Endothelial cell of umbilical vein (primary cell): ENCODE data around the gene ZBTB48. TPM values are rescaled to one million over a fixed set of nuclear protein-coding genes. Genes with fewer than 3 reads are reported as not detected.

Source experiments
- BruUV-seq: library from RNA; stranded (reverse); fragments of 400-500 nt; replicated peaks from 2 replicates; lab custom pipeline; 2021; lab: Mats Ljungman, UMichigan
- CTCF ChIA-PET: fragments of 300-600, 350-600 bp; sonication (Branson Sonifier 250); formaldehyde crosslinking; loops from one replicate; lab custom pipeline; 2021; ENCODE audit warnings: antibody characterized with exemption, inconsistent platforms; lab: Charles Lee
- POLR2A ChIA-PET: fragments of 300-600, 350-600 bp; sonication (Branson Sonifier 250); formaldehyde crosslinking; loops from one replicate; lab custom pipeline; 2021; ENCODE audit warnings: antibody characterized with exemption, inconsistent platforms; lab: Charles Lee
- DNase-seq: peaks from one replicate; pipeline ENCODE4 v3.0.0-alpha.2; 2011; ENCODE audit warnings: low read depth, low spot score
- FAIRE-seq: peaks from 2 replicates; lab custom pipeline; 2011; peaks lifted over from hg19 to GRCh38; lab: Jason Lieb, UNC
- H2AFZ ChIP-seq: 2 replicates; pipeline ENCODE4 v1.6.0; 2012; ENCODE audit warnings: low read depth, low read length, control low read depth, inconsistent platforms
- H3K27ac ChIP-seq: 2 replicates; pipeline ENCODE4 v1.5.1; 2011; ENCODE audit warnings: low read depth, mild to moderate bottlenecking, control low read depth, low read length, moderate library complexity; ENCODE audit not compliant: insufficient read depth
- H3K27me3 ChIP-seq, 2 experiments: 2 replicates each; pipeline versions ENCODE4 v1.6.0 to v1.6.1; 2011; ENCODE audit warnings: low read length in 2 of 2, mixed read lengths in 1 of 2; ENCODE audit not compliant: control insufficient read depth in 2 of 2, insufficient read depth in 2 of 2
- H3K36me3 ChIP-seq, 2 experiments: 2 replicates in 1 of 2; 3 replicates in 1 of 2; pipeline ENCODE4 v1.5.1; 2011; ENCODE audit warnings: low read length in 2 of 2, mild to moderate bottlenecking in 1 of 2, moderate library complexity in 1 of 2; ENCODE audit not compliant: control insufficient read depth in 2 of 2, insufficient read depth in 2 of 2; ENCODE audit errors: extremely low read depth in 1 of 2
- H3K4me1 ChIP-seq: 3 replicates; pipeline ENCODE4 v1.5.1; 2011; ENCODE audit warnings: mild to moderate bottlenecking, low read length; ENCODE audit not compliant: control insufficient read depth, insufficient read depth; ENCODE audit errors: extremely low read depth
- H3K4me2 ChIP-seq: 2 replicates; pipeline ENCODE4 v1.6.1; 2011; ENCODE audit warnings: low read length, control low read depth, mixed read lengths; ENCODE audit not compliant: insufficient read depth
- H3K4me3 ChIP-seq, 3 experiments: fragments of 200-600 bp in 1 of 3; sonication (generic), shearing (Covaris generic) in 1 of 3; replicated peaks in 1 of 3; 2 replicates each; pipeline ENCODE4 v1.5.1; 2011 to 2016; ENCODE audit warnings: control low read depth in 3 of 3, low read length in 3 of 3, mild to moderate bottlenecking in 2 of 3, inconsistent platforms in 1 of 3, low read depth in 1 of 3, moderate library complexity in 1 of 3; ENCODE audit not compliant: insufficient read depth in 1 of 3
- H3K79me2 ChIP-seq: 2 replicates; pipeline ENCODE4 v1.6.0; 2012; ENCODE audit warnings: low read length, inconsistent platforms; ENCODE audit not compliant: control insufficient read depth, insufficient read depth
- H3K9ac ChIP-seq: replicated peaks from 2 replicates; pipeline ENCODE3; 2011; ENCODE audit warnings: low read length, control low read depth; ENCODE audit not compliant: insufficient read depth; ENCODE audit errors: extremely low read depth
- H3K9me1 ChIP-seq: replicated peaks from 3 replicates; pipeline ENCODE4 v1.6.0; 2011; ENCODE audit warnings: mild to moderate bottlenecking, low read length; ENCODE audit not compliant: control insufficient read depth, insufficient read depth; ENCODE audit errors: extremely low read depth
- H3K9me3 ChIP-seq: replicated peaks from 2 replicates; pipeline ENCODE4 v1.5.1; 2012; ENCODE audit warnings: low read length, inconsistent platforms; ENCODE audit not compliant: control insufficient read depth, insufficient read depth
- H4K20me1 ChIP-seq: replicated peaks from 2 replicates; pipeline ENCODE3; 2011; ENCODE audit warnings: mild to moderate bottlenecking, low read length; ENCODE audit not compliant: control insufficient read depth, insufficient read depth; ENCODE audit errors: extremely low read depth
- EZH2 ChIP-seq: IDR thresholded peaks from 2 replicates; pipeline ENCODE4 v1.6.1; 2012; ENCODE audit warnings: borderline replicate concordance, low read depth, mild to moderate bottlenecking, moderate library complexity, low read length, inconsistent platforms; ENCODE audit not compliant: severe bottlenecking
- FOS ChIP-seq: IDR thresholded peaks from 2 replicates; pipeline ENCODE4 v1.6.1; 2011; ENCODE audit warnings: mild to moderate bottlenecking, low read length, moderate library complexity, borderline replicate concordance; ENCODE audit not compliant: insufficient read depth
- GATA2 ChIP-seq: IDR thresholded peaks from 2 replicates; pipeline ENCODE4 v1.7.0; 2011; ENCODE audit warnings: low read depth, mild to moderate bottlenecking, moderate library complexity, mixed read lengths, low read length; ENCODE audit not compliant: insufficient read length, insufficient read depth
- JUN ChIP-seq: IDR thresholded peaks from 2 replicates; pipeline ENCODE4 v1.6.1; 2011; ENCODE audit warnings: borderline replicate concordance, low read depth; ENCODE audit not compliant: insufficient read length, insufficient read depth
- MYC ChIP-seq: IDR thresholded peaks from one replicate; pipeline ENCODE4 v1.6.1; 2011; ENCODE audit warnings: mild to moderate bottlenecking, low read depth, low read length
- POLR2A ChIP-seq: IDR thresholded peaks from 2 replicates; pipeline ENCODE4 v1.6.1; 2012; ENCODE audit warnings: low read depth, mild to moderate bottlenecking, control low read depth, low read length
- POLR2AphosphoS5 ChIP-seq: IDR thresholded peaks from 2 replicates; pipeline ENCODE4 v1.6.1; 2012; ENCODE audit warnings: low read depth, mild to moderate bottlenecking, control low read depth, low read length, moderate library complexity; ENCODE audit not compliant: insufficient read depth
- dilution Hi-C: fragments of 300-500 bp; cut with MboI; formaldehyde crosslinking; loops from one replicate; pipeline ENCODE4 v1.15.0; 2019; ENCODE audit warnings: low sequenced_read_pairs; ENCODE audit not compliant: extremely low pct_ligation_motif_present
- intact Hi-C: fragments of 100-400 bp; cut with micrococcal nuclease; formaldehyde crosslinking; loops from one replicate; pipeline ENCODE4 v1.10.0; 2022
- polyA plus RNA-seq, 4 experiments: library from polyadenylated mRNA; depleted of rRNA in 3 of 4; stranded (reverse) in 3 of 4; unstranded in 1 of 4; fragments of >200 nt; gene quantifications; 2 replicates each; pipeline versions ENCODE4 v1.2.1 to v1.2.3, GENCODE V29; 2011 to 2012; ENCODE audit warnings: missing spikeins in 1 of 4
- total RNA-seq: library from RNA; stranded (reverse); gene quantifications from 2 replicates; pipeline ENCODE4 v1.2.3, GENCODE V29; 2021
- TF ChIP-seq, protein P1 (sequence below): IDR thresholded peaks from 2 replicates; pipeline ENCODE4 v1.6.1; 2011; ENCODE audit not compliant: insufficient read depth, insufficient read length
- TF ChIP-seq, protein P2 (sequence below), 2 donors: IDR thresholded peaks; 1 replicate in 1 of 2; 2 replicates in 1 of 2; pipeline ENCODE4 v1.5.1; 2011; ENCODE audit warnings: low read length in 2 of 2, mild to moderate bottlenecking in 2 of 2, moderate library complexity in 2 of 2, control low read depth in 1 of 2, inconsistent platforms in 1 of 2, low read depth in 1 of 2; ENCODE audit not compliant: insufficient read depth in 1 of 2; ENCODE audit errors: extremely low read depth in 1 of 2

The ZBTB48 gene
- total and polyA plus RNA-seq, 2 donors (not counting 3 experiments of a cell fraction or from before 2014, with no cell fraction given) = 20.9 to 25.1 TPM

DNA sequence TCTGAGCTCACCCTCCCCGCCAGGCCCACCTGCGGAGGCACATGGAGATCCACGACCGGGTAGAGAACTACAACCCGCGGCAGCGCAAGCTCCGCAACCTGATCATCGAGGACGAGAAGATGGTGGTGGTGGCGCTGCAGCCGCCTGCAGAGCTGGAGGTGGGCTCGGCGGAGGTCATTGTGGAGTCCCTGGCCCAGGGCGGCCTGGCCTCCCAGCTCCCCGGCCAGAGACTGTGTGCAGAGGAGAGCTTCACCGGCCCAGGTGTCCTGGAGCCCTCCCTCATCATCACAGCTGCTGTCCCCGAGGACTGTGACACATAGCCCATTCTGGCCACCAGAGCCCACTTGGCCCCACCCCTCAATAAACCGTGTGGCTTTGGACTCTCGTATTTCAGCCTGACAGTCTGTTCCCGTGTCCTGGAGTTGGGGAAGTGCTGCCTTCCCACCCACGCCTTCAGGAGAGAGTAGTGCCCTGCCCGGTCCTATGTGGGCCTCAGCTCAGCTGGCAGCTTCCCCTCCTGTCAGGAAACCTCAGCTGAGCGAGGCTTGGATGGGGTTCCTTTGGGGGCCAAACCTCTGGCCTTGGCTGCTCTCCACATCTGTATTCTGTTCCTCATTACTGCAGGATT lies 9.2 kb downstream of the ZBTB48 start:
- intact Hi-C loops = no loop called here
- dilution Hi-C loops = no loop called here
- FAIRE-seq (no peak), DNase-seq (no peak)
- no peak overlapping the region for H3K27ac ChIP-seq
- CTCF ChIA-PET = interaction anchor here (0.5 to 0.7 kb wide), 2 partner anchors 19 to 245 kb away, joined by 3 read pairs; no protein-coding TSS in a partner anchor
- BruUV-seq = no TSS peak
- H3K4me1 ChIP-seq = no peaks in the 10 kb centered on the region
- no peaks in the 10 kb centered on the region for H3K27me3 ChIP-seq
- no peak overlapping the region for H3K9ac ChIP-seq
- POLR2A ChIA-PET = interaction anchor here (1.2 to 1.5 kb wide), 2 partner anchors 11 to 13 kb away, joined by 3 to 4 read pairs; partner anchors contain the start of gene KLHL21
- H3K4me2 ChIP-seq = no peak overlapping the region
- no peaks in the 10 kb centered on the region for H3K79me2 ChIP-seq
- H2AFZ ChIP-seq = no peak overlapping the region
- no peaks in the 10 kb centered on the region for H3K9me3 ChIP-seq
- TF ChIP-seq GATA2 (no peak), POLR2AphosphoS5 (no peak), JUN (no peak), FOS (no peak), POLR2A (no peak), EZH2 (no peak), MYC (no peak)
- TF ChIP-seq, protein P1, sequence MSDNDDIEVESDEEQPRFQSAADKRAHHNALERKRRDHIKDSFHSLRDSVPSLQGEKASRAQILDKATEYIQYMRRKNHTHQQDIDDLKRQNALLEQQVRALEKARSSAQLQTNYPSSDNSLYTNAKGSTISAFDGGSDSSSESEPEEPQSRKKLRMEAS = no peak
- TF ChIP-seq, protein P2, sequence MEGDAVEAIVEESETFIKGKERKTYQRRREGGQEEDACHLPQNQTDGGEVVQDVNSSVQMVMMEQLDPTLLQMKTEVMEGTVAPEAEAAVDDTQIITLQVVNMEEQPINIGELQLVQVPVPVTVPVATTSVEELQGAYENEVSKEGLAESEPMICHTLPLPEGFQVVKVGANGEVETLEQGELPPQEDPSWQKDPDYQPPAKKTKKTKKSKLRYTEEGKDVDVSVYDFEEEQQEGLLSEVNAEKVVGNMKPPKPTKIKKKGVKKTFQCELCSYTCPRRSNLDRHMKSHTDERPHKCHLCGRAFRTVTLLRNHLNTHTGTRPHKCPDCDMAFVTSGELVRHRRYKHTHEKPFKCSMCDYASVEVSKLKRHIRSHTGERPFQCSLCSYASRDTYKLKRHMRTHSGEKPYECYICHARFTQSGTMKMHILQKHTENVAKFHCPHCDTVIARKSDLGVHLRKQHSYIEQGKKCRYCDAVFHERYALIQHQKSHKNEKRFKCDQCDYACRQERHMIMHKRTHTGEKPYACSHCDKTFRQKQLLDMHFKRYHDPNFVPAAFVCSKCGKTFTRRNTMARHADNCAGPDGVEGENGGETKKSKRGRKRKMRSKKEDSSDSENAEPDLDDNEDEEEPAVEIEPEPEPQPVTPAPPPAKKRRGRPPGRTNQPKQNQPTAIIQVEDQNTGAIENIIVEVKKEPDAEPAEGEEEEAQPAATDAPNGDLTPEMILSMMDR (IDR thresholded peaks at IDR 0.05; ENCODE audit: extremely low read depth in 1 of 2, insufficient read depth in 1 of 2, low read depth in 1 of 2, low read length in 2 of 2) = no peak
- peaks cover 0 to 30% of the 10 kb centered on the region in 2 experiments for H3K36me3 ChIP-seq
- no peaks in the 10 kb centered on the region for H4K20me1 ChIP-seq
- no peaks in the 10 kb centered on the region for H3K9me1 ChIP-seq
- H3K4me3 ChIP-seq = no peak overlapping the region
